NCI-H2107 treated with DMSO at 0.1 percent for 48 hours (cell line): ENCODE measurements around the gene ZBTB20.
"Not testable (repeated sequence)": the region's sequence is repeated elsewhere in the genome, so short reads cannot be mapped to it uniquely, and the experiment has no call there.

Experiments
- DNase-seq: peaks from one replicate; lab custom pipeline; 2025; ENCODE audit not compliant: unreplicated experiment; lab: John Stamatoyannopoulos, UW

The ZBTB20 gene

DNA sequence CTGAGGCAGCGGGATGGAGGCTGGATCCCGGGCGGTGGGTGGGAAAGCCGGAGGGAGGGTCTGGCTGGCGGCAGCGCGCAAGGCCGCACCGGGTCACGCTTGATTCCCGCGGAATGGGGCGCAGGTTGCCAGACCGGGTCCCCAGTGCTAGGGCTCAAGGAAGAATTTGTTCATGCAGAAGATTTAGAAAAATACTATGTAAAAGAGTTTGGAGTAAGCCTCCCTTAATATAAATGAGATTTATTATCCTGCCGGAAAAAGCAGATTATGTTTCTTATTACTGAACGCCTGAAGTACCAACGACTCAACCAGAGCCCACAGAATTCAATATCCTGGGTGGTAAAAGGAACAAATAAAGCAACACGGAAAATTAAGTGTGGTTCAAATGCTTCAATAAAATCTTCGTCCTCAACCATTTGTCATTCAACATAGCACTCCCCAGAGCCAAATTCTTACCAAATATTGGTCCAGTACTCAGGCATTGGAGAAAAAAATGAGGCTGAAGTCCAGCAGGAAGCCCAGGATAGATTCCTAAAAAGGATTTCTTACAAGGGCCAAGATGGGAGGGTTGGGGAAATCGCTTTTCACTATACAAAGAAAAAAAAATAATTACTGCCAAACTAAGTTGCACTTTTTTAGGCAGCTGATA, 1.2 kb upstream of the ZBTB20 start:
- DNase-seq: peak; percentile 29

DNA sequence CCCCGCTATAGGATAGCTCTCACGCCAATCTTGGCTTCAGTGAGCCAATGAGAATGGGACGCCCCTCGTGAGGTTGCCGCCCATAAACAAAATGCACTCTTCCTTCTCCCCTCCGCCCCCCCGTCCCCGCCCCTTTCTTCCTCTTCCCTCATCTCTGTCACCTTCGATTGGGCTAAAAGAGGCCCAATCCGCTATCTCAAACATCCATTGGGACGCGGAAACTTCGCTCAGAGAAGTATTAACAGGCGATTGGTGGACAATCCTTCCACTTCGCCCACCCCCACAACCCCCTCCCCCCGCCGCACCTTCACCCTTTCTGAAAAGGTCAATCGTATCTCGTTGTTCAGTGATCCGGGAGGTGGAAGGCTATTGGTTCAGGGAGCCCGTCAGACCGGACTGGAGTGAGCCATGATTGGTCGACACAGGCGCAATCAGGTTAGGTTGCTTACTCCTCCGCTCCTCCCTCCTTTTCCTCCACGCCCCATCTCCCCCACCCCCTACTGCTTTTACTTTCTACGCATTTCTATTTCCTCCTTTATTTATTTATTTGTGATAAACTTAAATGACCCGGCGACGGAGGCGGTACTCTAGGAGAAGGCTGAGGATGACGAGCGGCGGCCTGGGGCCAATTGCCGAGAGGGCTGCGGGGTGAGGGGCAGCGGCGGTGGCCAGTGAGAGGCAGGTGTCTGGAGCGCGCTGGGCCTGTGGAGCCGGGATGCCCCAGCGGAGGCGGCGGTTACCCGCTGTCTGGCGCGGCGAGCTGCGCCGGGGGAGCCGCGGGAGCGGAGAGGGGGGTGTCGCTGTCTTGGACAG, 447 bp upstream of the ZBTB20 start:
- DNase-seq: peak; percentile 100

DNA sequence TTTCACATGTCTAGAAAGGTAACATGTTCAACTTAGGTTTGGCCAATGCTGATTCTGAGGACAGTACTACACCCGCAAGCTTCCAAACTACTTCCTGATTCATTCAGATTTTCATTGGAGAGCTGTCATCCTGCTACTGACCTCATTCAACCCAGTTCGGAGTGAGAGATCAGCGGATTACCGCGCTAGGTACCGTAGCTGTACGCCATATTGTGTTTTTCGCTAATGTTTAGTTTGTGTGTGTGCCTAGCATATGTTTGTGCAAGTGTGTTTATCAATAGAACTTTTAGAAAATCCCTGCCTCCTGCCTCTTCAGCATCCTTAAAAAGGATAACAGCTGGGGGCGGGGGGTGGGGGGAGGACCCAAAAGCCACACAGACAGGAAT, 1.1 kb downstream of the ZBTB20 start:
- peak; percentile 82 for DNase-seq

DNA sequence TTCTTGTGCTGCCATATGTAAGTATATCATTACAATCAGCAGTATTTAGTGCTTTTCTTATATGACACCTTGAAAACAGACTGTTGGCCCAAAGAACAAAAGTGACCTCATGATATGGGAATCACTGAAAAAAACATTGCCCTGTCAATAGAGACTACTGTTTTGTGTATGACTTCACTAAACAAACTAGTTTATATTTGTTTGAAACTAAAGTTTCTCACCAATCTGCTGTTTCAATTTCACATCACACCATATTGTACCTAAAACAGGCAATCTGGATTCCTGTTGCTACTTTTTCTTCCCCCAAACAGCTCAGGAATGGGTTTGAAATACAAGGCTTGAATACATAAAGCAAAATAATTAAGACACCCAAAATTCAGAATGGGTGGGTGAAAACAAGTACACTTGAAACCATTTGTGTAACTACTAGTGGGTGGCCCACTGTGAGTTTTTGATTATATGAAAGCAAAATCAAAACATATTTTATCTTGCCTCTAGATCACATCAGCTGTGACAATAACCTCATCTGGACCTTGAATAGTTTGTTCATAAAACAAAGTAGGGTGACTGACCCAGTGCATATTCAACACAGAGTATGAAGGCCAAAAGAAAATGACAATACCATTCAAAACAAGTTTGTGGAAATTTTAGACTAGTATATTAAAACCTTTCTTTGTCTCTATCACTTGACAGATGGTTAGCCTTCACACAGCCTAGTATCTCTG, 5.9 kb downstream of the ZBTB20 start:
- no peak for DNase-seq

DNA sequence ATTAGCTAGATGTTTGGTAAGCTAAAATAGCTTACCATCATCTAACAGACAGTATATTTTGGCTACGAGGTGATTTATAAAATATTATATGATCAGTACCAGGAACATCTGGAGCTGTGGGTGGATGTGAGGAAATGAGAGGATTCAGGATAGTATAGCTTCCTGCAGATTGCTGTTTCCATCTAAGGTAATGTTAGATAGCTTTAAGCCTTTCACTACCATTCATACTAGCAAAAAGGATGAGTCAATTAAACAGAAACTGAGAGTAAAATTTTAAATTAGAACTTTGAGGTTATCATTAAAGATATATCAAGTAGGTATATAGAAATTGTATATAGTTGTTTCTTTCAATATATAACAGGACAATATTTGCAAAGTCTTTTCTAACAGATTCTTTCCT, 8.0 kb downstream of the ZBTB20 start:
- no peak for DNase-seq

DNA sequence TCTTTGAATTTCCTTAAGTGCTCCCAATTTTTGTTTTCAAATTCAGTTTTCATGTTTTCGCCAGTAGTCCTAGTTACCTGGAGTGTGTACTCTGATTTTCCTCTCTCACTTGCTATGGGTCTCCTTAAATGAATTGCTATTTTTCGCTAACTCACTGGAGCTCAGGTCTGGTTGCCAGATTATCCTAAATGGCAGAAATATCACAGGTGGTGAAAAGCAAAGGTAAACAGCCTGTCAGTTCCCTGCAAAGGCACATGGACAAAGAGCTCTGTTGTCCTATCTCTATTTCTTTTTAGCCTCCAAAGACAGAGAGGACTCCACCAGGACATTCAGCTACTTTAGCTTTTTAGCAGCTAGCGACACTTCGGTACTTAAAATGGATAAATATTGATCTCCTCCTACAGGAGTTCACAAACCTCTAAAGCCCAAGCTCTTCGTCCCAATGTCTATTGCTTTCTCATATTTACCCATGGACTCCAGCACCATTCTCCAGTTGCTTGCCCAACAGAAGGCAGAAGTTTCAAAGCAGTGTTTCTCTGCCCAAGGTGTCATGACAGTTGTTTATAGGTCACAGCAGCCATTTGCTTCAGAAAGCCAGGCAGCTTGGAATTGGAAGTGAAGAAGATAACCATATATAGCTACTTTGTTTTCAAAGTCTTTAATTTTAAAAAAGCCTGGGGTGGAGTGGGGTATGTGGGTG, 12.3 kb downstream of the ZBTB20 start:
- DNase-seq: no peak

DNA sequence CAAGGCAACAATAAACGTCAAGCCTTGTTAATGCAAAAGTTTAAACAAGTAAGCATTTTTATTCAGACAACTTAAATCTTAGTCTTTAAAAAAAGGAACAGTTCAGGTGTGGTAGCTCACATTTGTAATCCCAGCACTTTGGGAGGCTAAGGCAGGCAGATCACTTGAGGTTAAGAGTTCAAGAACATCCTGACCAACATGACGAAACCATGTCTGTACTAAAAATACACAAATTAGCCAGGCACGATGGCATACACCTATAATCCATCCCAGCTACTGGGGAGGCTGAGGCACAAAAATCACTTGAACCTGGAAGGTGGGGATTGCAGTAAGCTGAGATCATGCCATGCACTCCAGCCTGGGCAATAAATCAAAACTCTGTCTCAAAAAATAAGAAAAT, 19.9 kb downstream of the ZBTB20 start:
- DNase-seq: no peak

DNA sequence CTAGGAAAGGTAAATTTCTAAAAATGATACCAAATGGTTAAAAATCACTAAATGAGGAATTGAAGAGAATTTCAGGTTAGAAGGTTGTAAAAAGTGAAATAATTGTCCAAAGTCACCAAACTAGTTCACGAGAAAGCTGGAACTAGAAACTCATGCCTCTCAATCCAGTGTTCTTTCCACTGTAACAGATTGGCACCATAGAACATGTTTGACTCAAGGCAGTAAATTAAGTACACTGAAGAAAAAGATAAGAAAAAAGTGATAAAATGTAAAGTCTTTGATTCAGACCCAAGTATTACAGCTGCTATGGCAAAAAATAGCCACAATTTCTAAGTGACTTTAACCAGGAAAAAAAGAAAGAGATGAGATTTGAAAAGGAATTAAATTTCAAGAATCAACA, 26.5 kb downstream of the ZBTB20 start:
- DNase-seq: no peak

DNA sequence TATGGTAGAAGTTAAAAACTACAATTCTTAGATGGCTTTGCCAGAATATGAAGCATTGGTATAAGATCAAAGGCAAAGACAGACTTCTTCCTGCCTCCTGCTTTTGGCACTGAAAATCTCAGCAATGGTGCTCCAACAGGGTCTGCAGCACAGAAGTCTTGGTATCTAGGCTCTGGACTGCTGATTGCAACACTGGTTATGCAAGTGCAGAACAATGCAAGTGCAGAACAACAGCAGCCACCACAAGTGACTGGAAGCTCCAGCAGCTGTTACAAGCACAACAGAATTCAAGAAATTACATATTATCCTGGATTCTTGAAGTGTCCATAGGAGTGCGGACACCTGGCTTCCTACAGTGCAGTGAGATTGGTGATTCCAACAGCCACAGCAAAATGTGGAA, 33.7 kb downstream of the ZBTB20 start:
- DNase-seq: no peak

DNA sequence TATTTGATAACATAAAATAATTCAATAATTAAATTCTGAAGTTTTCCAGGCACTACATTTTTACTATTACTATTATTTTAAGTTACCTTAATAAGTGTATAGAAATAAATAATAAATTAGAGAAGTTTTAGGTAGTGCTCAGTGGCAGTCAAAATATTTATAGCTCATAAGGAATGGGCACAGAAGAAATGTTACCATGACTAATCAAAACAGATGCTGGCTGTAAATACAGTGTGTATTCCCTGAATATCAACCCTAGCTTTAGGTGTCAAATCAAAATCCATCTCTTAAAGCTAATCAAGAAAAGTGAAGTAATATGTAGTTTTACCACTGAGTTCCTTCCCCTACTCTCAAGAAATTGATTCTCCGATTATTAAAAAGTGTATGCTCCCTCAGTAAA, 35.5 kb downstream of the ZBTB20 start:
- no peak for DNase-seq

DNA sequence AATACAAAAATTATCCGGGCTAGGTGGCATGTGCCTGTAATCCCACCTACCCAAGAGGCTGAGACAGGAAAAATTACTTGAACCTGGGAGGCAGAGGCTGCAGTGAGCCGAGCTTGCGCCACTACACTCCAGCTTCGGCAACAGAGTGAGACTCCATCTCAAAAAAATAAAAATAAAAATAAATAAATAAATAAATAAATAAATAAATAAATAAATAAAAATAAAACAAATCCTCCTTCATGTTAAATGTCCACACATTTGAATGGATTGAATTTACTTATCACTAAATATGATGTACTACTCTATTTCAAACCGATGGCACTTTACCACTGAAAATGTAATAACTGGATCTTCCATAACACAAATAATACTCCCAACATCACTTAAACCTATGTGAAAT, 36.3 kb downstream of the ZBTB20 start:
- DNase-seq: no peak

DNA sequence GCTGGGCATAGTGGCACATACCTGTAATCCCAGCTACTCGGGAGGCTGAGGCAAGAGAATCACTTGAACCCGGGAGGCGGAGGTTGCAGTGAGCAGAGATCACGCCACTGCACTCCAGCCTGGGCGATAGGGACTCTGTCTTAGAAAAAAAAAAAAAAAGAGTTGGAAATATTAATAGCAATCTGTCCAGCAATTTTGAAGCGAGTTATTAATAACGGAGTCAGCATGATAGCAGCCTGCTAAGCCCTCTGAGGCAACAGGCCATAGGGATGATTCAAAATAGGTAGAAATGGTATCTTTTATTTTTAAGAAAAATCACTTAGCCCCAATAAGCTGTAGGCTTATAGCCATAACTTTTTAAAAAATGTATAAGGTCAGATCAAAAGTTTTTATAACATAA, 37.0 kb downstream of the ZBTB20 start:
- not testable (repeated sequence) for DNase-seq

DNA sequence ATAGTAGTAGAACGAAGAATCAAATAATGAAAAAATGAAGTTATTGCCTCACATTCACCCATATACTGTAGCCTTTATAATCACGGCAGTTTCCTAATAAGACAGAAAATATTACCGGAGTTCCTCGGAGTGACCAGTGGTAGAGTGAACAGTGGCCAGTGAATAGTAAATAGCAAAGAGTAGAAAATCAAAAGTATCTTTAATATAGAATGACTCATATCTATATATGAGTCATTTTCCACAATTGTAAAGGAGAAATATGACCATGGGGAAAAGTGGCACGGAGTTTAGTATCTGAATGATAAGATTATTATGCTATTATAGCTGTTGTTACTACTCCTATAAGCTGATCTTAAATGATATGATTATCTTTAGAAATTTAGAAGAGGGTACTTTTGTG, 38.5 kb downstream of the ZBTB20 start:
- no peak for DNase-seq

DNA sequence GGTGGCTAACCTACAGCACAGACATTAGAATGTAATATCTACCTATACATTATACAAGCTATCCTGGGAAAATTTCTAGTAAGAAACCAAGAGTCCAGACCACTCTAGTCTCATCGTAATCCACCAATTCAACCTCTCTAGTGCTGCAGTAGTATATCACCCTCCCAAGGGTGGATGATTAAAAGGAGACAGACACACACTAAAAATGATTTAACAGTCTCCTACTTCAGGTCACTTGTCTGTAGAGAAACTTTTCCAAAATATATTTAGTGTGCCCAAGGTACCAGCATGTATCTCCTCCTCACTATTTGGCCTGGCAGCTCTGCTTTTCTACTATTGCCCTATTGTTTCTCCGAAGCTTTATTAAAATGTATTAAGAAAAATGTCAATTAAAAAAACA, 45.0 kb downstream of the ZBTB20 start:
- DNase-seq: no peak

DNA sequence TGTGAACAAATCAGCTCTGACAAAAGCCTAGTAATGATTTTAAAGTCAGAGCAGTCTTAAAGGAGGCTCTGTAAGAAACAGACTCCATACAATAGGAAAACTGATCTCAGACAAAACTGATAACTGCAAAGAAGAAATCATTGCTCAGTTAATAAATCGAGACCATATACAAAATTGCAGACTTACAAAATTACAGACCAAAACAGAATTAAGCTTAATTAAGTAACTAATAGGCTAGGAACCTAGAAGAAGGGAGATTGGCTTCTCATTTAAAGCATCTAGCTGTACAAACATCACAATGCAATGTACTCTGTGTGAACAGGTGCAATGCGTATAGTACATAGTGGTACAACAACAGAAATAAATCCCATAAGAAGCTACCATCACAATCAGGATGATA, 46.3 kb downstream of the ZBTB20 start:
- DNase-seq: peak; percentile 70

DNA sequence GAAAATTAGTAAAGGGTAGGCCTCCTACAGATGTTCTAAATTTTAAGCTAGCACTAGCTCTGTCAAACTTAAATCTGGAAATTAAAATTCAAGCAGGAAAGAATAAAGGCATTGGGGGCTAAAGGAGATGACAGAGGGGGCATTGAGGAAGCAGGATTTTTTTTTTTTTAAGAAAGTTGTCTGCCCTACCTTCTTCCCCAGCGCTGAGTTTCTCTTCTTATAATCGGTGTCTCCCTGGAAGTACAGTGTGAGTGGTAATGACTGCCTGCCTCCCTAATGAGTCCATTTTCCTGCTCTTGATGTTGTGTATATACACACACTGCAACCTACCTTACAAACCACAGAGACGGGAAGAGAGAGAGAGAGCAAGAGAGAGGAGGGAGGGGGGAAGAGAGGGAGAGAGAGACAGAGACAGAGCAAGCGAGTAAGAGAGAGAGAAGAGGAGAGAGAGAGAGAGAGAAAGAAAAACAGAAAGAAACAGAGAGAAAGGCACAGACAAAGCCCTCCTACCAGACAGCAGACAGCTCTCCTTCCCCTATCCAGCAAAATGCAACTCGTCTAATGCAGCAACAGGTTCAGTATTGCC, 47.0 kb downstream of the ZBTB20 start:
- peak; percentile 93 for DNase-seq

DNA sequence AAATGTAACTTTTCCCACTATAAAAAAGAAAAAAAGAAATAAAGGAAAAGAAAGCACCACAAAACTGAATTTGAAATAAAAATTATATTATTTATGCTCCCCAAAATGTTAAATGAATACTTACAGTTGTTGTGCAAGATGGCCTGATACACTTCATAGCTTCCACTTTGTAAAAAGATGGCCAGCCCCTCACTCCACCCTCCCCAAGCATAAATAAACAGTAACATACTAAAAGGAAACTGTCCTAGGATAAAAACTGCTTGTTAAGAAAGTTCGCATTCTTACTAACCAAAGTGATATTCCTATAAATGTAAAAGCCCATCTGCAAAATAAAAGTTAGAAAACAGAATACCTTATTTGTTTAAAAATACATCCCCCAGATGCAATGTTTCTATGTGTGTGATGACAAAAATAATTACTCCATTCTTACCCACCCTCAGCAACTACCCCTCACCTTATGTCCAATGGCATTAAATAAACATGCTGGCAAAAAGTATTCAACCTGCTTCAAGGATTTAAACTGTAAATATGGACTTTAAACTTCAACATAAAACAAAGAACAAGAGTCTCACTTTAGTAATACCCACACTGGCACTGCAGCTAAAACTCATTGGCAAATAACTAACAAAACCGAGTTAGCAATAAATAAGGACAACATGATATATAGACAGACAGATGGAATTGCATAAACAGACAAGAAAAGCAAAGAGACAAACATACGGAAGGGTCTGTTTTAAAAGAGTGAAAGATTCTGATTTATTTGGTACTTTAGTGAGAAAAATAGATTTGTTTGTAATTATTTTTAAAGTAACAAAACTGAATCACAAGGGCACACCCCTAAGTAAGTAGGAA, 47.7 kb downstream of the ZBTB20 start:
- no peak for DNase-seq

DNA sequence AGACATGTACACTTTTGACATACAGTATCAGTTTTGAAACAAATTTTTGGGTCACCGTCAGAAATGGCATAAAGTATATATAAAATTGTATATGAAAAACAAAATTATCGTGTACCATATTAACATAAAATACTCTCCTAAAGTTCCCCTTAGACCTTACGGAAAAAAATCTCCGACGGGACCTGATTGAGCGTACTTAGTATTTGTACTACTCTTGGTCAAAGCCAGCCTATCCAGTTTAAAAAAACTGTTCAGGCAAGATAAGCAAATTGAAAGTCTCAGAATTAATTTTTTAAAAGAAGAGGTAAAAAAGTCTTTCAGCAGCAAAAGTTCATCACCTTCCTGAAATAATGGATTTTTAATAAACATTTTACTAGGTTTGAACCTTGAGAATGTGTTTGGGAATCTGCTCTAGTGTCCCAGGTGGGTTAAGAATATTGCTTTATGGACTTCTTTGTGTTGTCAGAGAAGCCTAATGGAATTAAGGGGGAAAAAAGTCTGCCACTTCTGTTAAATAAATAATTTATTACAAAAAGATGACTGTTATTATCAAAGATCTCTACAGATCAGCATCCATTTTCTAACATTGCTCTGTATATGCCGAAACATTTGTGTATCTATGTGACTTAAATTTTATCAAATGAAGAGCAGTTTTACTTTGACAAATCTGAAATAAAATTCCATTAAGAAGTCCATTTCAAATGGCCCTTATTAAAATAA, 48.6 kb downstream of the ZBTB20 start:
- no peak for DNase-seq

DNA sequence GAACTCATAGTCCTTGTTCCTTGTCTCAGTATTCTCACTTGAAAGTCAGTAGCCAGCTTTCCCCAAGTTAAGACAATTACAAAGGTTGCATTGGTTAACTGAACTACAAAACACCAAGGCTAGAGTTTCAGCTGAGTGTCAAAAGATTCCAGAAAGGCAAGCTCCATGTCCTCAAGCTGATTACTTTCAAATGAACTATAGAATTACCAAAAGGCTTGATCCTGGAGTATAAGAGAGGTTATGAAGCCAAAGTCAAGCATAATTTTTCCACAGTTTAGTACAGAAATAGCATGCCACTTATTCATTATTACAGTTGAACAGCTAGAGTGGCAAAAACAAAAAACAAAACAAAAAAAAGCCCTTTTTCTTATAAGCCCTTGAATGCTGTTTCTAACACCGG, 51.9 kb downstream of the ZBTB20 start:
- DNase-seq: no peak
